Astrocyte of the cerebellum (primary cell): ENCODE measurements around the gene GPD2.

Source experiments
- DNase-seq: peaks from one replicate; pipeline ENCODE4 v3.0.0-alpha.2; 2011; ENCODE audit warnings: low read depth
- H3K4me3 ChIP-seq: 2 replicates; pipeline ENCODE4 v1.5.1; 2011; ENCODE audit warnings: mild to moderate bottlenecking, low read depth, low read length, moderate library complexity
- in situ Hi-C: cut with HindIII; loops from 2 replicates; pipeline ENCODE4 v1.10.0; 2017; ENCODE audit warnings: low sequenced_read_pairs
- TF ChIP-seq, protein P1 (sequence below): IDR thresholded peaks from 2 replicates; pipeline ENCODE4 v1.5.1; 2012; ENCODE audit warnings: low read length, low read depth, moderate library complexity, mild to moderate bottlenecking; ENCODE audit errors: missing control alignments

Gene GPD2

DNA sequence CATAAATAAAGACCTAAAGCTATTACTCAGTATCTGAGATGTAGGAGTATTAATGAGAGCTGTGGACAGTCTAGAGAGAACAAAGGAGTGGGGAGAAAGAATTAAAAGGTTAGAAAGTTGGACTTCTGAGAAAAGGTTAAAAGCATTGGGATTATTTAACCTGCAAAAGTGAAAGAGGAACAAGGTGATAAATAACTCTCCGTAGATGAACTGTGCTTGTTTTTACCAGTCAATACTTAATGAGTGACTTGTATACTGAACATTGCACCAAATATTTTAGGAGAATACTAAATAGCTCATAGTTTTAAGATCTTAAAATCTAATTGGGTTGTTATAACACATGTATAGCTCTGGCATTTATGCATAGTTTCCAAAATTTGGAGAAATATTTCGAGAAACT lies 137.5 kb downstream of the GPD2 start:
- H3K4me3 ChIP-seq: no peak overlapping the region
- in situ Hi-C loops: no loop called here
- TF ChIP-seq, protein P1, sequence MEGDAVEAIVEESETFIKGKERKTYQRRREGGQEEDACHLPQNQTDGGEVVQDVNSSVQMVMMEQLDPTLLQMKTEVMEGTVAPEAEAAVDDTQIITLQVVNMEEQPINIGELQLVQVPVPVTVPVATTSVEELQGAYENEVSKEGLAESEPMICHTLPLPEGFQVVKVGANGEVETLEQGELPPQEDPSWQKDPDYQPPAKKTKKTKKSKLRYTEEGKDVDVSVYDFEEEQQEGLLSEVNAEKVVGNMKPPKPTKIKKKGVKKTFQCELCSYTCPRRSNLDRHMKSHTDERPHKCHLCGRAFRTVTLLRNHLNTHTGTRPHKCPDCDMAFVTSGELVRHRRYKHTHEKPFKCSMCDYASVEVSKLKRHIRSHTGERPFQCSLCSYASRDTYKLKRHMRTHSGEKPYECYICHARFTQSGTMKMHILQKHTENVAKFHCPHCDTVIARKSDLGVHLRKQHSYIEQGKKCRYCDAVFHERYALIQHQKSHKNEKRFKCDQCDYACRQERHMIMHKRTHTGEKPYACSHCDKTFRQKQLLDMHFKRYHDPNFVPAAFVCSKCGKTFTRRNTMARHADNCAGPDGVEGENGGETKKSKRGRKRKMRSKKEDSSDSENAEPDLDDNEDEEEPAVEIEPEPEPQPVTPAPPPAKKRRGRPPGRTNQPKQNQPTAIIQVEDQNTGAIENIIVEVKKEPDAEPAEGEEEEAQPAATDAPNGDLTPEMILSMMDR: no peak
- DNase-seq: no peak

DNA sequence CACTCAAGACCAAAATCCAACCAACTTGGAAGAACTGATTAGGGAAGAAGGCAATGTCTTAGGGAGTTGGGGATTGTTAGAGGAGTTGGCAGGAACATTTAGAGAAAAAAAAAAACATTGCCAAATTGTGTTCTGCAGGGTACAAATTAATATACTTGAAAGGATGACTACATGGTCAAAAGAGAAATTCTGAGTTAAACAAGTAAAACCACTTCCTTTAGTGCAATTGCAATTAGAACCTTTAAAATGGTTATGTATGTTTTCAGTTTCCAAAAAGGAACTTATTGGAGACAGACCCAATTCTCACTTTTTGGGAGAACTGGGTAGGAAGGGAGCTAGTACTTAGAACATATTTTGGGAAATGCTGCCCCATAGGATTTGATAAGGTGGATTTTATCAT lies 137.9 kb downstream of the GPD2 start:
- no peak overlapping the region for H3K4me3 ChIP-seq
- no peak for DNase-seq
- in situ Hi-C loops: no loop called here
- TF ChIP-seq, protein P1: no peak

- no peak for DNase-seq
- in situ Hi-C loops: loop anchor here (25.0 kb wide), 1 partner anchor 1189 kb away; no protein-coding TSS in a partner anchor
- TF ChIP-seq, protein P1: no peak
- H3K4me3 ChIP-seq: no peak overlapping the region
These were observed 139.8 kb downstream of the GPD2 start for GRCh38 chr2:156576005-156576404.

DNA sequence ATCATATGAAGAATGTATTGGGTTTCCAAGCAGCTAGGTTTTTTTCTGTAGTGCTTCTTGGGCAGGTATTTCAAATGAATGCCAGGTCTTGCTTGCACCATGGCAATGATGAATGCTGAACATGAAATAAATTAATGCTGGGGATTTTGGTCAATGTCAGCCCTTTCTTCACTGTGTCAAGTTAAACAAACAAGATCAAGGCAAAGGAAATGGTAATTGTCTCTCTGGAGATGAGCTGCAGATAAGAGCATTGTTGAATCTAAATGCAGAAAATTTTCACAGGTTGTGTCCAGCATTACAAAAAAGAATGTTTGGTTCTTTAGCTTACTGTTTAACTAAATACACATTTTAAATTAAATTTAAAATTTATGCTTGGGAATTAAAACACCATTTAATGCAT lies 144.3 kb downstream of the GPD2 start:
- TF ChIP-seq, protein P1: no peak
- DNase-seq: no peak
- in situ Hi-C loops: loop anchor here (25.0 kb wide), 1 partner anchor 1193 kb away; no protein-coding TSS in a partner anchor
- H3K4me3 ChIP-seq: no peak overlapping the region

DNA sequence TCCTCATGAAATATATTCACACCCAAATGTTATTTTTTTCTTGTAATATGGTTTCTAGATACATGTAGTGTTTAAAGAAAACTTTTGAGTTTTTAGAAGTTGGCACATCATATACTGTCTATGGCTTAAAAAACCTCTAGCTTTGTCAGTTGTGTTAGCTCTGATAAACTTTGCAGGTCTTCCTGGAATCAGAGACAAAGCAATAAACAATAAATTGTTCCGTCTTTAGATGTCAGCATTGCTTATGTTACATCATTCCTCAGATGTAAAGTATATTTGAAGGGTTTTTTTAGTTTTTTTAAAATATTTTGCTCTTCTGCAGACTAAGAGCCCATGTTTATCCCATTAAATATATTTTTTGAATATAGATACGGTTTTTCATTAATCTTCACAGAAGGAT lies 145.1 kb downstream of the GPD2 start:
- no peak for DNase-seq
- TF ChIP-seq, protein P1: no peak
- in situ Hi-C loops: loop anchor here (25.0 kb wide), 1 partner anchor 1194 kb away; no protein-coding TSS in a partner anchor

GRCh38 chr2:156585457-156585856 lies 149.3 kb downstream of the GPD2 start:
- H3K4me3 ChIP-seq: no peak overlapping the region
- in situ Hi-C loops: loop anchor here (25.0 kb wide), 1 partner anchor 1198 kb away; no protein-coding TSS in a partner anchor
- TF ChIP-seq, protein P1: no peak
- no peak for DNase-seq

More for the DNA sequence above, 145.1 kb downstream of the GPD2 start:
- no peak overlapping the region for H3K4me3 ChIP-seq
